HepG2 (cell line): ENCODE results near the gene PCSK2. TPM values are rescaled to one million over a fixed set of nuclear protein-coding genes. Genes with fewer than 3 reads are reported as not detected.

Experiments used
- BCLAF1 ChIP-seq: fragments of 450-650 bp; IDR thresholded peaks from 2 replicates; pipeline ENCODE4 v1.6.1; 2017; ENCODE audit warnings: mild to moderate bottlenecking
- DMTF1 ChIP-seq: sonication (generic); formaldehyde crosslinking; IDR thresholded peaks from 2 replicates; pipeline ENCODE4 v1.4.0; 2020; ENCODE audit warnings: mild to moderate bottlenecking, missing genetic modification reagents
- ELF1 ChIP-seq: sonication (generic); formaldehyde crosslinking; IDR thresholded peaks from 2 replicates; pipeline ENCODE4 v1.4.0; 2020; ENCODE audit warnings: missing genetic modification reagents
- ELF3 ChIP-seq: IDR thresholded peaks from 2 replicates; pipeline ENCODE4 v1.6.1; 2016; ENCODE audit warnings: missing genetic modification reagents, missing compliant biosample characterization
- HNRNPLL ChIP-seq: fragments of 200-400 bp; formaldehyde crosslinking; IDR thresholded peaks from 2 replicates; pipeline ENCODE4 v1.6.1; 2017; ENCODE audit warnings: mild to moderate bottlenecking, low read depth, low read length; ENCODE audit not compliant: poor library complexity, severe bottlenecking
- KDM2A ChIP-seq: sonication (generic); formaldehyde crosslinking; IDR thresholded peaks from 2 replicates; pipeline ENCODE4 v1.4.0; 2020; ENCODE audit warnings: low read depth, missing genetic modification reagents, borderline replicate concordance
- KDM5B ChIP-seq: sonication (generic); formaldehyde crosslinking; IDR thresholded peaks from 2 replicates; pipeline ENCODE4 v1.4.0; 2020; ENCODE audit warnings: missing genetic modification reagents, mild to moderate bottlenecking, borderline replicate concordance
- RBM22 ChIP-seq: fragments of 200-400 bp; formaldehyde crosslinking; optimal IDR thresholded peaks from 2 replicates; pipeline ENCODE3; 2017; ENCODE audit warnings: mild to moderate bottlenecking, low read length, moderate library complexity
- SMAD9 ChIP-seq: sonication (generic); formaldehyde crosslinking; IDR thresholded peaks from 2 replicates; pipeline ENCODE4 v1.5.1; 2020; ENCODE audit warnings: mild to moderate bottlenecking, missing genetic modification reagents
- SOX6 ChIP-seq, 2 experiments: fragments of 450-650 bp in 1 of 2; sonication (generic) in 1 of 2; formaldehyde crosslinking in 1 of 2; IDR thresholded peaks; 2 replicates each; pipeline versions ENCODE4 v1.4.0 to v1.6.1; 2017 to 2020; ENCODE audit warnings: antibody characterized with exemption in 1 of 2, mild to moderate bottlenecking in 1 of 2, missing genetic modification reagents in 1 of 2
- SPEN ChIP-seq: sonication (generic); formaldehyde crosslinking; IDR thresholded peaks from 2 replicates; pipeline ENCODE4 v1.5.1; 2020; ENCODE audit warnings: low read depth, mild to moderate bottlenecking, missing genetic modification reagents
- SRSF1 ChIP-seq: fragments of 200-400 bp; formaldehyde crosslinking; optimal IDR thresholded peaks from 2 replicates; pipeline ENCODE3; 2017; ENCODE audit warnings: mild to moderate bottlenecking, low read depth, low read length, moderate library complexity
- TBX2 ChIP-seq: sonication (generic); formaldehyde crosslinking; IDR thresholded peaks from 2 replicates; pipeline ENCODE4 v1.5.0; 2020; ENCODE audit warnings: missing genetic modification reagents, mild to moderate bottlenecking, borderline replicate concordance
- TCF7L2 ChIP-seq: IDR thresholded peaks from 2 replicates; pipeline ENCODE4 v1.6.1; 2011; ENCODE audit warnings: mild to moderate bottlenecking, low read depth, low read length, moderate library complexity
- ZKSCAN8 ChIP-seq: IDR thresholded peaks from 2 replicates; pipeline ENCODE4 v1.6.1; 2016; ENCODE audit warnings: borderline replicate concordance, missing genetic modification reagents, missing compliant biosample characterization
- ZNF17 ChIP-seq: sonication (generic); formaldehyde crosslinking; IDR thresholded peaks from 2 replicates; pipeline ENCODE4 v1.5.0; 2020; ENCODE audit warnings: mild to moderate bottlenecking, missing genetic modification reagents
- ZNF431 ChIP-seq: sonication (generic); formaldehyde crosslinking; IDR thresholded peaks from 2 replicates; pipeline ENCODE4 v1.9.0; 2022; ENCODE audit warnings: missing genetic modification reagents, low read depth, mild to moderate bottlenecking, borderline replicate concordance
- ZNF761 ChIP-seq: sonication (generic); formaldehyde crosslinking; conservative IDR thresholded peaks from 2 replicates; pipeline ENCODE4 v1.4.0; 2020; ENCODE audit warnings: mild to moderate bottlenecking, missing genetic modification reagents
- ZNF891 ChIP-seq: sonication (generic); formaldehyde crosslinking; IDR thresholded peaks from 2 replicates; pipeline ENCODE4 v1.5.0; 2020; ENCODE audit warnings: mild to moderate bottlenecking, missing genetic modification reagents
- ZSCAN25 ChIP-seq: sonication (generic); formaldehyde crosslinking; IDR thresholded peaks from 2 replicates; pipeline ENCODE4 v1.8.0; 2022; ENCODE audit warnings: mild to moderate bottlenecking, missing genetic modification reagents
- polyA plus RNA-seq, 8 experiments: library from polyadenylated mRNA; depleted of rRNA in 3 of 8; stranded (reverse) in 7 of 8; unstranded in 1 of 8; fragments of >200 nt; fragmentation: Illumina TruSeq in 4 of 8; extraction: Trizol in 4 of 8; gene quantifications; 2 replicates each; pipeline versions ENCODE4 v1.2.1 to v1.2.3, GENCODE V29; 2011 to 2016; ENCODE audit warnings: low read depth in 4 of 8, missing spikeins in 1 of 8, mixed read lengths in 1 of 8; ENCODE audit not compliant: insufficient read depth in 1 of 8
- total RNA-seq, 5 experiments: library from RNA; depleted of rRNA; stranded (reverse); fragments of >200 nt; fragmentation: Illumina TruSeq; extraction: Trizol; gene quantifications; 2 replicates each; pipeline ENCODE4 v1.2.3, GENCODE V29; 2016; ENCODE audit warnings: low read depth in 1 of 5
- TF ChIP-seq, protein P1 (sequence below): sonication (generic); formaldehyde crosslinking; IDR thresholded peaks from 2 replicates; pipeline ENCODE4 v1.8.0; 2022; ENCODE audit warnings: mild to moderate bottlenecking, missing genetic modification reagents, moderate library complexity

PCSK2 gene
- total and polyA plus RNA-seq, 2 of the 13 experiments (the other 11 are each of a cell fraction or from before 2014, with no cell fraction given) = not detected

DNA sequence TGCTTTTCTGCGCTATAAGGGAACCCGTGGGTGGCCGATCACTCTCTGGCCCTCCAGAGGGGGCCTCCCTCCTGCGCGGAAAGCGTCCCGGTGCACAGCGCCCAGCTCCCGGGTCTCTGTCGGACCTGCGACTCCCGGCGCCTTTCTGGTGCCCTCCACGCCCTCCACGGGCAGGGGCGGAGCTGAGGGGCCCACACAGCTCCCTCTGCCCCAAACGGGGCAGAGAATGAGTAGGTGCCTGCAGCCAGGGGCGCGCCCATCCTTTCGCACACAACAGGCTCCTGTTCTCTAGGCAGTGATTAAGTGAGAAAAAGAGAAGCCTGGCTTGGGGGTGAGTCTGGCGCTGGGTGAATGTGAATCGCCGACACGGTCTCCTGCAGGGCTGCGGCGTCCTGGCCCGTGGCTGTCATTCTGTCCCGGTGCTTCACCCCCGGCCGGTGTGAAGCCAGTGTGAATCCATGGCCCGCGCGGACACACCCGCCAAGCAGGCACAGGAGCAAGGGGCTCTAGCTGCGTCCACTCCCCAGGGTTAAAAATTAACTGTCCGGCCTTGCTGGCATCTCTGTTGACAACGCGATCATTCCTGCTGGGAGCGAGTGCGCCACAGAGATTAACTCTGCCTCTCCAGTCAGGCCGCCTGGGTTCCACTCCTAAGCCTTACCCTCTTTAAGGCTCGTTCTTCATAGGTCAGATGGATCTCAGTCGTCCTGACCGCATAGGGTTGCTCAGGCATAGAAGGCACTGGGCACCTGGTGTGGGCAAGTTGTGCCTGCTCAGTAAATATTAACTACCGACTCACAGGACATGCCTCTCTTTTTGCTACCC is 88.8 kb downstream of the PCSK2 start (continued):
- TF ChIP-seq BCLAF1 = no peak
- 0 out of 2 replicates have a peak, but pooled peaks have one; percentile 18 for TF ChIP-seq KDM2A
- no peak for TF ChIP-seq ZNF17 (CRISPR knock-in tag)
- no peak for TF ChIP-seq ZNF431 (CRISPR knock-in tag)
- peak; percentile 31 for TF ChIP-seq SRSF1
- TF ChIP-seq ZSCAN25 (CRISPR knock-in tag) = no peak
- TF ChIP-seq TCF7L2 = no peak
- TF ChIP-seq, protein P1, sequence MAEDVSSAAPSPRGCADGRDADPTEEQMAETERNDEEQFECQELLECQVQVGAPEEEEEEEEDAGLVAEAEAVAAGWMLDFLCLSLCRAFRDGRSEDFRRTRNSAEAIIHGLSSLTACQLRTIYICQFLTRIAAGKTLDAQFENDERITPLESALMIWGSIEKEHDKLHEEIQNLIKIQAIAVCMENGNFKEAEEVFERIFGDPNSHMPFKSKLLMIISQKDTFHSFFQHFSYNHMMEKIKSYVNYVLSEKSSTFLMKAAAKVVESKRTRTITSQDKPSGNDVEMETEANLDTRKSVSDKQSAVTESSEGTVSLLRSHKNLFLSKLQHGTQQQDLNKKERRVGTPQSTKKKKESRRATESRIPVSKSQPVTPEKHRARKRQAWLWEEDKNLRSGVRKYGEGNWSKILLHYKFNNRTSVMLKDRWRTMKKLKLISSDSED (CRISPR knock-in tag) = no peak
- TF ChIP-seq KDM5B (CRISPR knock-in tag) = peak; percentile 36; the same call in 1 of the 2 replicates
- TF ChIP-seq ZKSCAN8 (CRISPR knock-in tag) = no peak
- TF ChIP-seq ZNF891 (CRISPR knock-in tag) = 0 out of 2 replicates have a peak, but pooled peaks have one; percentile 46
- TF ChIP-seq RBM22 = no peak
- TF ChIP-seq HNRNPLL = peak; percentile 24
- TF ChIP-seq SOX6 (IDR thresholded peaks at IDR 0.05) = no peak
- TF ChIP-seq SOX6 (CRISPR knock-in tag; IDR thresholded peaks at IDR 0.05) = peak; percentile 32; the same call in 1 of the 2 replicates
- TF ChIP-seq TBX2 (CRISPR knock-in tag) = no peak
- TF ChIP-seq DMTF1 (CRISPR knock-in tag) = no peak
- TF ChIP-seq ELF1 (CRISPR knock-in tag) = no peak
- no peak for TF ChIP-seq ELF3
- TF ChIP-seq SMAD9 (CRISPR knock-in tag) = no peak
- no peak for TF ChIP-seq ZNF761 (CRISPR knock-in tag)
- peak; percentile 41; the same call in 1 of the 2 replicates for TF ChIP-seq SPEN
